Endothelial cell (in vitro differentiated cells): Measurements from ENCODE around the gene COL4A1. TPM values are rescaled to one million over a fixed set of nuclear protein-coding genes. Genes with fewer than 3 reads are reported as not detected.

ENCODE experiments used
- DNase-seq: peaks from one replicate; pipeline ENCODE4 v3.0.0; 2021; ENCODE audit warnings: low spot score
- H3K27ac Mint-ChIP-seq: one replicate; pipeline ENCODE4 v1.8.0; 2021; ENCODE audit warnings: mixed read lengths, inconsistent platforms; ENCODE audit not compliant: unreplicated experiment
- H3K27me3 Mint-ChIP-seq: one replicate; pipeline ENCODE4 v1.8.0; 2021; ENCODE audit warnings: mild to moderate bottlenecking, moderate library complexity, mixed read lengths, inconsistent platforms; ENCODE audit not compliant: unreplicated experiment
- H3K36me3 Mint-ChIP-seq: one replicate; pipeline ENCODE4 v1.8.0; 2021; ENCODE audit warnings: mild to moderate bottlenecking, low read depth, mixed read lengths, inconsistent platforms; ENCODE audit not compliant: unreplicated experiment
- H3K4me1 Mint-ChIP-seq: one replicate; pipeline ENCODE4 v1.8.0; 2021; ENCODE audit warnings: mild to moderate bottlenecking, mixed read lengths, inconsistent platforms; ENCODE audit not compliant: unreplicated experiment
- H3K4me3 Mint-ChIP-seq: one replicate; pipeline ENCODE4 v1.8.0; 2021; ENCODE audit warnings: mild to moderate bottlenecking, mixed read lengths, inconsistent platforms; ENCODE audit not compliant: unreplicated experiment
- H3K9me3 Mint-ChIP-seq: one replicate; pipeline ENCODE4 v1.8.0; 2021; ENCODE audit warnings: mixed read lengths, inconsistent platforms; ENCODE audit not compliant: unreplicated experiment
- total RNA-seq: library from RNA; stranded (reverse); fragmentation: NEBNext Ultra II Directional; extraction: Animal tissue kit (Norgen Biotek cat#: 25700); gene quantifications from one replicate; pipeline ENCODE4 v1.2.1, GENCODE V29; 2021; ENCODE audit not compliant: unreplicated experiment
- TF ChIP-seq, protein P1 (sequence below): fragments of 200-600 bp; sonication (generic); IDR thresholded peaks from one replicate; pipeline ENCODE4 v1.5.0; 2021; ENCODE audit warnings: antibody characterized with exemption; ENCODE audit not compliant: unreplicated experiment

COL4A1 gene
- total RNA-seq, 1 donor from 2014 or later = 2,720 TPM

DNA sequence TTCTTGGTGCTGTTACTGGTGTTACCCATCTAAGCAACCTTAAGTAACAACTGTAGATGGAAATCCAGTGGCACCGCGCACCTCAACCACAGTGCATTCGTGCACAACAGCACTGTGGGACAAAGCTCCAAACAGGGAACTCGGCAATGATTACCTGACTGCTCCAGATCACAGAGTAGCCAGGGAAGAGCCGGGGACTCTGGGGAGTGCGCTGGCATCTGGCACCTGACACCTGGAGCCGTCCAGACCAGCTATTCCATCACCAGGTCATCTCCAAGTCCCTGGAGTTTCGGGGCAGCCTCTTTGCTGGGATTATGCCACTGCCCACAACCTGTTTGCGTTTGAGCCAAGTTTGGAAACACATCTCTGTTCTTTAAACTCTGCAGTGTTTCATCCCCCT is 62.0 kb downstream of the COL4A1 start:
- Mint-ChIP-seq H3K27me3 (peaks cover 2% of the 10 kb centered on the region), H3K27ac (no peak overlapping the region), H3K4me1 (peaks cover 67% of the 10 kb centered on the region), H3K36me3 (peaks cover 36% of the 10 kb centered on the region), H3K4me3 (peak overlapping the region; percentile 21), H3K9me3 (no peaks in the 10 kb centered on the region)
- DNase-seq = no peak
- TF ChIP-seq, protein P1, sequence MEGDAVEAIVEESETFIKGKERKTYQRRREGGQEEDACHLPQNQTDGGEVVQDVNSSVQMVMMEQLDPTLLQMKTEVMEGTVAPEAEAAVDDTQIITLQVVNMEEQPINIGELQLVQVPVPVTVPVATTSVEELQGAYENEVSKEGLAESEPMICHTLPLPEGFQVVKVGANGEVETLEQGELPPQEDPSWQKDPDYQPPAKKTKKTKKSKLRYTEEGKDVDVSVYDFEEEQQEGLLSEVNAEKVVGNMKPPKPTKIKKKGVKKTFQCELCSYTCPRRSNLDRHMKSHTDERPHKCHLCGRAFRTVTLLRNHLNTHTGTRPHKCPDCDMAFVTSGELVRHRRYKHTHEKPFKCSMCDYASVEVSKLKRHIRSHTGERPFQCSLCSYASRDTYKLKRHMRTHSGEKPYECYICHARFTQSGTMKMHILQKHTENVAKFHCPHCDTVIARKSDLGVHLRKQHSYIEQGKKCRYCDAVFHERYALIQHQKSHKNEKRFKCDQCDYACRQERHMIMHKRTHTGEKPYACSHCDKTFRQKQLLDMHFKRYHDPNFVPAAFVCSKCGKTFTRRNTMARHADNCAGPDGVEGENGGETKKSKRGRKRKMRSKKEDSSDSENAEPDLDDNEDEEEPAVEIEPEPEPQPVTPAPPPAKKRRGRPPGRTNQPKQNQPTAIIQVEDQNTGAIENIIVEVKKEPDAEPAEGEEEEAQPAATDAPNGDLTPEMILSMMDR = no peak

DNA sequence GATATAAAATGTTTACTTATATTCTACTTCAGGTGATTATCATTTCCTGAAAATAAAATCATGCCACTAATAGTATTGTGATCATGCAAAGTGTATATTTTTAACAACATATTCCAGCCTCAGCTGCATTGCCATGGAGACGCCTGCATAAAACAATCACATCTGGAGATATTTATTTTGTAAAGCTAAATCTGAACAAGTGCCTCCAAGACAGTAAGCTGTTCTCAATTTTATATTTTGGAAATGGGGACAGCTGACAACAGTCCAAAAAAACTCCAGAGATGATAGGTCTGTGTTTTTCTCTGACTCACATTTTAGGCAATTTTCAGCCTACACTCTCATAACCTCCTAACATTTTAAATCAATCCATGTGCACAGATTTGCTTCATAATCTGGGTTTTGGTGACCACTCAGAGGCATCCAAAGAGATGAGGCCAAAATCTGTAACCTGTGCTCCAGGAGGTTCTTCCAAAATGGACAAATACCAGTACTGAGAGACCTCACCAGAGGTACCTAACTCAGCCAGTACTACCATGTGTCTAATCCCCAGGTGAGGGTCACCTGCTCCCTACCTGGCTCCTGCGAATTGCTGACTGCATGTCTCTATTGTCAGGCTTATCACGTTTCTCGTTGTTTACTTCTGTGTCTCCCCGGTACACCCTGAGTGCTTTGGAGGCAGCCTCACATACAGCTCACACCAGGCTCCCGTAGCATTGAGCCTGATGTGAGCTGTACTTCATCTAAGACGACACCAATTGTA is 62.7 kb downstream of the COL4A1 start:
- peaks cover 2% of the 10 kb centered on the region for H3K27me3 Mint-ChIP-seq
- peaks cover 30% of the 10 kb centered on the region for H3K36me3 Mint-ChIP-seq
- DNase-seq = no peak
- no peak overlapping the region for H3K27ac Mint-ChIP-seq
- no peak overlapping the region for H3K4me3 Mint-ChIP-seq
- peaks cover 74% of the 10 kb centered on the region for H3K4me1 Mint-ChIP-seq
- TF ChIP-seq, protein P1 = no peak
- H3K9me3 Mint-ChIP-seq = no peaks in the 10 kb centered on the region

DNA sequence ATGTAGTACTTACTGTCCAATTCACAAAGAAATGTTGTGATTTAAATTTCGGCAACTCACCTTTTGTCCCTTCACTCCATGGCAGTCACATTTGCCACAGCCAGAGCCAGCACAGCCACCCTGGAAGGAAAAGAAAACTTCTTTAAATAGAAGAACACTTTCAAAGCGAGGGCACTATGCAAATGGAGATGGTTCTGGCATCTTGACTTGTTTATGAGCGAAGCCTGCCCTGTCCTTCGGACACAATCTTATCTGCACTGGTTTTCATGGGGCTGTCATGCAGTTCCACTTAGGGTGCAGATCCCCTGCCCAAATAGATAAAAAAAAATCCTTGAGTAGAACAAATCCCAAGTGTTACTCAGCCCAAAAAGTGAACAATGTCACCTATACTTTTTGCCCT is 64.3 kb downstream of the COL4A1 start:
- peaks cover 30% of the 10 kb centered on the region for H3K36me3 Mint-ChIP-seq
- H3K27ac Mint-ChIP-seq = peak overlapping the region; percentile 33
- peak; percentile 2 for DNase-seq
- H3K27me3 Mint-ChIP-seq = peaks cover 4% of the 10 kb centered on the region
- peaks cover 76% of the 10 kb centered on the region for H3K4me1 Mint-ChIP-seq
- TF ChIP-seq, protein P1 = no peak
- H3K4me3 Mint-ChIP-seq = no peak overlapping the region
- no peaks in the 10 kb centered on the region for H3K9me3 Mint-ChIP-seq

DNA sequence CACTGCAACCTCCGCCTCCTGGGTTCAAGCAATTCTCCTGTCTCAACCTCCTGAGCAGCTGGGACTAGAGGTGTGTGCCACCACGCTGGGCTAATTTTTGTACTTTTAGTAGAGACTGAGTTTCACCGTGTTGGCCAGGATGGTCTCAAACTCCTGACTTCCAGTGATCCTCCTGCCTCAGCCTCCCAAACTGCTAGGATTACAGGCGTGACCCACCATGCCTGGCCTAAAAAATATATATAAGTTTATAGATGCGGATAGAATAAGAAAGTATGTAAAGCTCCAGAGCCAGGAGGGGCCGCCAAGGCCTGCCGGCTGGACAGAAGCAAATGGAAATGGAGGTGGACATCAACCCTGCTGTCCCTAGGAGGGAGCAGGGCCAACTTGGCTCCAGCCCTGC is 66.0 kb downstream of the COL4A1 start:
- DNase-seq = peak; percentile 1
- H3K27ac Mint-ChIP-seq = peak overlapping the region; percentile 84
- no peaks in the 10 kb centered on the region for H3K9me3 Mint-ChIP-seq
- no peak overlapping the region for H3K4me3 Mint-ChIP-seq
- TF ChIP-seq, protein P1 = no peak
- H3K4me1 Mint-ChIP-seq = peaks cover 80% of the 10 kb centered on the region
- H3K36me3 Mint-ChIP-seq = peaks cover 29% of the 10 kb centered on the region
- H3K27me3 Mint-ChIP-seq = peaks cover 6% of the 10 kb centered on the region

- H3K4me3 Mint-ChIP-seq = no peak overlapping the region
- peaks cover 6% of the 10 kb centered on the region for H3K27me3 Mint-ChIP-seq
- TF ChIP-seq, protein P1 = no peak
- DNase-seq = peak; percentile 29
- peaks cover 74% of the 10 kb centered on the region for H3K4me1 Mint-ChIP-seq
- H3K27ac Mint-ChIP-seq = peak overlapping the region; percentile 84
- H3K9me3 Mint-ChIP-seq = no peaks in the 10 kb centered on the region
- peaks cover 29% of the 10 kb centered on the region for H3K36me3 Mint-ChIP-seq
Observed at GRCh38 chr13:110240352-110240751, 66.6 kb downstream of the COL4A1 start.
